ENCODE results near the gene KIF26B.

The KIF26B gene

DNA sequence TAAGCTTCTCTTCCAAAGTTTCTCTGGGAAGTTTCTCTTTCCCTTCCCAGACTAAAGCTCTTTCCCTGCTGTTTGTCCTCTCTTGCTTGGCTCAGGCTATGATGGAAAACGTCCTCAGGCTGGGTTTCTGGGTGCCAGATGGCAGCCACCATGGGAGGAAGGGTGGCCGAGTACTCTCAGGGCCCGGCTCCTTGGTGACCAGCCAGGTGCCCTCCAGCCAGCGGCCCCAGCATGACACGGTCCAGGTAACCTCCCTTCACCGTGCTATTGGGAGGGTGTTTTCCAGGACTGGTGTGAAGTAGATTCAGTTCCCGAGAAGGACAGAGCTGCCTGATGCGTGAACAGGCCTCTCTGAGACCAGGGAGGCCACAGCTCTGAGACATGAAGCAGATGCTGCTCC is 60.3 kb downstream of the KIF26B start:
- no peak for DNase-seq (ENCODE audit: low read depth)
- no peak overlapping the region for H3K4me3 ChIP-seq (ENCODE audit: low read depth, low read length)
- in situ Hi-C loops (cut with HindIII; ENCODE audit: low sequenced_read_pairs) = no loop called here
- TF ChIP-seq, protein P1, sequence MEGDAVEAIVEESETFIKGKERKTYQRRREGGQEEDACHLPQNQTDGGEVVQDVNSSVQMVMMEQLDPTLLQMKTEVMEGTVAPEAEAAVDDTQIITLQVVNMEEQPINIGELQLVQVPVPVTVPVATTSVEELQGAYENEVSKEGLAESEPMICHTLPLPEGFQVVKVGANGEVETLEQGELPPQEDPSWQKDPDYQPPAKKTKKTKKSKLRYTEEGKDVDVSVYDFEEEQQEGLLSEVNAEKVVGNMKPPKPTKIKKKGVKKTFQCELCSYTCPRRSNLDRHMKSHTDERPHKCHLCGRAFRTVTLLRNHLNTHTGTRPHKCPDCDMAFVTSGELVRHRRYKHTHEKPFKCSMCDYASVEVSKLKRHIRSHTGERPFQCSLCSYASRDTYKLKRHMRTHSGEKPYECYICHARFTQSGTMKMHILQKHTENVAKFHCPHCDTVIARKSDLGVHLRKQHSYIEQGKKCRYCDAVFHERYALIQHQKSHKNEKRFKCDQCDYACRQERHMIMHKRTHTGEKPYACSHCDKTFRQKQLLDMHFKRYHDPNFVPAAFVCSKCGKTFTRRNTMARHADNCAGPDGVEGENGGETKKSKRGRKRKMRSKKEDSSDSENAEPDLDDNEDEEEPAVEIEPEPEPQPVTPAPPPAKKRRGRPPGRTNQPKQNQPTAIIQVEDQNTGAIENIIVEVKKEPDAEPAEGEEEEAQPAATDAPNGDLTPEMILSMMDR (IDR thresholded peaks at IDR 0.05; ENCODE audit: low read depth, low read length, missing control alignments) = no peak

DNA sequence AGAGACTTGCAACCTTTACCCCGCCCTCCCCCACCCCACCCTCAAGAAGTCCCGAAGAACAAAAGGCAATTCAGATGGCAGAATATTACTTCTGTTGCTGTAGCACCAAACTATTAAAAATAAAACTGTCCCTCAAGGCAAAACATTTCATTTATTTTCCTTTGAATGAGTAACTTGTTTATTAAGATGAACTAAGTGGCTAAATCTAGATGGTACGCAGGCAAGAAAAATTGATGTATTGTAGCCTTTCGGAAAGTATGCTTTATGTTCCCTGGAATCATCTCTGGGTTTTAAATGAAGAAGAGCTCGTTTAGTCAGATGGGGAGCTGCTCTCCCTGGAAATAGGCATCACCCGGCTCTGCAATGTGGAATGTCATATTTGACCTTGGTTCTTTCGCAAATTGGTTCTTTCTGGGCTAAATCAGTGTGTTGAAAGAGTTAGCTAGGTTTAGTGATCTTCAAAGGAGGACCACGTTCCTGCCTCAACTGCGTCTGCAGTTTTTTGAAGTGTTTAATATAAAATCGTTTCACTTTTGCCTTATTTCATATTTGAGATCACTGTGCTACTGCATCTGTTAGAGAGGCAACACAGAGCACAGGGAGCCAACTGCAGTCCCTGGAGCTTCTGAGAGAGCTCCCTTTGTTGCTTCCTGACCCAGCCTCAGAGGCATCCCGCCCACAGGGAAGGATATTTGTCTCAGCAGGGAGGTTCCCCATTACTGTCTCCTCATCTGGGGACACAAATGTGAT is 61.8 kb downstream of the KIF26B start:
- in situ Hi-C loops (cut with HindIII; ENCODE audit: low sequenced_read_pairs) = no loop called here
- no peak for DNase-seq (ENCODE audit: low read depth)
- H3K4me3 ChIP-seq (ENCODE audit: low read depth, low read length) = no peak overlapping the region
- TF ChIP-seq, protein P1 (IDR thresholded peaks at IDR 0.05; ENCODE audit: low read depth, low read length, missing control alignments) = no peak

DNA sequence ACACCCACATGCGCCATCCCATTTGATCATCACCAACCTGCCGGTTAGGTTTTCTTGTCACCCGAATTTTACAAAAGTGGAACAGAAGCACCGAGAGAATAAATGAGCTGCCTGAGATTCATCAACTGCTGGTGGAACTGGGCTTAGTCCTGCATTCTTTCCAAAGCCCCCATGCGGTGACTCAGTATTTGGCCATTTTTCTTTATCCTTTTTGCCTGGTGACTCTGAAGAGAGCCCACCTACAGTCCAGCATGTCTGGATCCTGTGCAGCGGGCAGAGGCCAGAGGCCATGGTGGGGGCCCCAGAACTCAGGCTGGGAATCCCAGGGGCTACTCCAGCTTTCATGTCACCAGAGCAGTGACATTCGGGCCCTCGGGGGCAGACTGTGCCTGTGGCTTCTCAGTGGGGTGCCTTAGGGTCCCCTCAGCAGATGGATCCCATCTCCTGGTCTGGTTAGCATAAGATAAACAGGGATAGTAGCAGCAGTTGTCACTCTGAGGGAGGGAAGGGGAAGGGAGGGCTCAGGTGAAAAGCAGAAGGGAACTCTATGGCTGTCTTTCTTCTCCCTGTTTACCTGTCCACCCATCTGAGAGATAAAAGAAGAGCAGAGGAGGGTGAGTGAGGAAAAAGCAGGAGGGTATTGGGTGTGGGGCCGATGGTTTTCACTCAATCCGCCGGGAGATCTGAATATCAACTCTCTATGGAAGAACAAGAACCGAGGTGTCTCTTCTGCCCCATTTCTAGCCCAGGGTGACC is 63.2 kb downstream of the KIF26B start:
- H3K4me3 ChIP-seq (ENCODE audit: low read depth, low read length) = no peak overlapping the region
- no peak for DNase-seq (ENCODE audit: low read depth)
- in situ Hi-C loops (cut with HindIII; ENCODE audit: low sequenced_read_pairs) = no loop called here
- TF ChIP-seq, protein P1 (IDR thresholded peaks at IDR 0.05; ENCODE audit: low read depth, low read length, missing control alignments) = no peak

DNA sequence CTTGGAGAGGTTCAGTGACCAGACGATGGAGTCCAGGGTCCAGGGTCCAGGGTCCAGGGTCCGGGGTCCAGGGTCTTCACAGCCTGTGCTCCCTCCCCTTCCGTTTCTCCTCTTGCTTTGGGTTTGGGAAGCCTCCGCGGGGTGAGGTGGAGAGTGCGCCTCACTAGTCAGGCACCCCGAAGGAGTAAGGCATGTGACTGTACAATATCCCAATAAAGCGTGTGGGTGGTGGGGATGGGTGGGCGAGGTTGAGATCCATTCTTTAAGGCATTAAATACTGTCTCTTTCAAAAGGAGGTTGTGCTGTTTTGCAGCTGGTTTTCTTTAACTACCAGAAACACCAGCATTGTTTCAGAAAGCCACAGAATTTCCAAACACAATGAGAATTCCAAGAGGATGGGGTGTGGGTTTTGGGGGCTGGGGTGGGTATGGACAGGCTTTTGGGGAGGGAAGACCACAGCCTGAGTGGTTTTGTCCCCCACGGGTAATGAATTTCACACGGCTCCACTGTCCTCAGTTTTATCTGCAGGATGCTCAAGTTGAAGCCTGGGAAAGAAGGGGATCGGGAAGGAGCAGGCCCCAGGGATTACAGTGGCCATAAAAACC is 65.7 kb downstream of the KIF26B start:
- no peak for DNase-seq (ENCODE audit: low read depth)
- H3K4me3 ChIP-seq (ENCODE audit: low read depth, low read length) = no peak overlapping the region
- in situ Hi-C loops (cut with HindIII; ENCODE audit: low sequenced_read_pairs) = no loop called here
- TF ChIP-seq, protein P1 (IDR thresholded peaks at IDR 0.05; ENCODE audit: low read depth, low read length, missing control alignments) = no peak

DNA sequence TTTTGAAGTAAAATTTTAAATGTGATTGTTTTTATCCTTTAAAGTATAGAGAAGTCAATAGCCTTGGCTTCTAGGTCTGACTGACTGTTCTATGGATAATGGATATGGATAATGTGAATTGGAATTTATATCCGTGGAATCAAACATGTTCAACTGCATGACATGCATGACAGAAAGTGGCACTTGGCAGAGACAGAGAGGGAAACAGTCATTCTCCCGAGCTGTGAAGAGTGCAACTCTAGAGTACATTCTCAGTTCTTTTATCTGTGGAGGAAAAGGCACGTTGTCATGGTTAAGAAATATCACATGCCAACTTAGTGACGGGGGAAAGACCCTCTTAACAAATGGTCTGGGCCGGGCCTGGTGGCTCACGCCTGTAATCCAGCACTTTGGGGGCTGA is 67.0 kb downstream of the KIF26B start:
- in situ Hi-C loops (cut with HindIII; ENCODE audit: low sequenced_read_pairs) = no loop called here
- H3K4me3 ChIP-seq (ENCODE audit: low read depth, low read length) = no peak overlapping the region
- no peak for DNase-seq (ENCODE audit: low read depth)
- TF ChIP-seq, protein P1 (IDR thresholded peaks at IDR 0.05; ENCODE audit: low read depth, low read length, missing control alignments) = no peak

DNA sequence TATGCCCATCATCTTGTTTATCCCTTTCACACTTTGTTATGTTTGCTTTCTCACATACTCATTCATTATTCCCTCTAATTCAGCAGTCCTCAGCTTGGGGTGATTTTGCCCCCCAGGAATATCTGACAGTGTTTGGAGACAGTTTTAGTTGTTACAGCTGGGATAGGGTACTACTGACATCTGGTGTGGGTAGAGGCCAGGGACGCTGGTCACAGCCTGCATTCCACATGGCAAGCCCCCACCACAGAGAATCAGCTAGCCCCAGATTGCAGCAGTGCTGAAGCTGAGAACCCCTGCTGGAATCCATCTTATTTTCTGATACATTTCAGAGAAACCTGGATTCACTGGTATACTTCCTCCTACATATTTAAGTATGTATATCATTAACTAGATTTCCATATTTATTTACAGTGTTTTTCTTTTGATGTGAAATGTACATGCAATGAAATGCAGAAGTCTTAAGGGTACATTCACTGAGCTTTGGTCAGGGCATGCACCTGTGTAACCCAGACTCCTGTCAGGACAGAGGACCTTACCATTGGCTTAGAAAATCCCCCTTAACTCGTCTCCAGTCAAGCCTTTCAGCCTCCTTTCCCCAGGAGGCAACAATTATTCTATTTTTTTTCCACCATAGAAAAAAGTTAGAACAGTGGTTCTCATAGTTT is 68.3 kb downstream of the KIF26B start:
- no peak overlapping the region for H3K4me3 ChIP-seq (ENCODE audit: low read depth, low read length)
- in situ Hi-C loops (cut with HindIII; ENCODE audit: low sequenced_read_pairs) = no loop called here
- no peak for DNase-seq (ENCODE audit: low read depth)
- TF ChIP-seq, protein P1 (IDR thresholded peaks at IDR 0.05; ENCODE audit: low read depth, low read length, missing control alignments) = no peak

Data from astrocyte of the cerebellum (primary cell).